Measurements from ENCODE around the gene MROH7.

The MROH7 gene

DNA sequence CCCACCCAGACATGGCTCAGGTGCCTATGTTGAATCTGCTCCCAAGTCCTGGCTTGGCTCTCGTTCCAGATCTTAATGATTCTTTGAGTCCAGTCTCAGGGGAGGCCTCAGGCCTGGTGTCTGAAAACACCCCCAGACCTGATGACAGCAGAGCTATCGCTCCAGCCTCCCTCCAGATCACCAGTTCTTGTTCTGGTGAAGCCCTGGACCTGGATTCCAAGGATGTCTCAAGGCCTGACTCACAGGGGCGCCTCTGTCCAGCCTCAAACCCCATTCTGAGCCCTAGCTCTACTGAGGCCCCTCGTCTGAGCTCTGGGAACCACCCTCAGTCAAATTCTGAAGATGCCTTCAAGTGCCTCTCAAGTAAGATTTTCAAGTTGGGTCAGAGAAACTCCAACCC lies 11.4 kb downstream of the MROH7 start:
- DNase-seq = no peak

DNA sequence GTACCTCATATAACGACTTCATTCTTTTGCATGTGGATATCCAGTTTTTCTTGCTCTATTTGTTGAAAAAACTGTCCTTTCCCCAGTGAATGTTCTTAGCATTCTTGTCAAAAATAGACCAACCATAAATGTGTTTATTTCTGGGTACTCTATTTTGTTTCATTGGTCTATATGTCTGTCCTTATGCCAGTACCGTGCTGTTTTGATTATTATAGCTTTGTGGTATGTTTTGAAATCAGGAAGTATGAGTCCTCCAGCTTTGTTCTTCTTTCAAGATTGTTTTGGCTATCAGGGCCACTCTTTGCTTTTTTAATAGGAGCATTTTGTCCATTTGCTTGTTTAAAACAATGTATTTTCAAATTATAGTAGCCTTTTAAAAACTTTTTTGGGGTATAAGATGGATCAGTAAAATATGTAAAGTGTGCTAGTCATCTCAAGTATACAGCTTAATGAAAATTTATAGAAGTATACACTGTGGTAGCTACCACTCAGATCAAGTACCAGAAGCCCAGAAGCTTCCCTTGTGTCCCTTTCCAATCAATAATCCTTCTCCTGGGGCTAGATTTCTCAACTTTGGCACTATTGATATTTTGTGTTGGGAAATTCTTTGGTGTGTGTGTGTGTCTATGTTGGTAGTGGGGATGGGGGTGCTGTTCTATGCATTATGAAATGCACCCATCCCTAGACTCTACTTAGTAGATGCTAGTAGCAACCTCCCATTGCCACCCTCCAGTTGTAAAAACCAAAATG lies 16.8 kb downstream of the MROH7 start:
- no peak for DNase-seq

DNA sequence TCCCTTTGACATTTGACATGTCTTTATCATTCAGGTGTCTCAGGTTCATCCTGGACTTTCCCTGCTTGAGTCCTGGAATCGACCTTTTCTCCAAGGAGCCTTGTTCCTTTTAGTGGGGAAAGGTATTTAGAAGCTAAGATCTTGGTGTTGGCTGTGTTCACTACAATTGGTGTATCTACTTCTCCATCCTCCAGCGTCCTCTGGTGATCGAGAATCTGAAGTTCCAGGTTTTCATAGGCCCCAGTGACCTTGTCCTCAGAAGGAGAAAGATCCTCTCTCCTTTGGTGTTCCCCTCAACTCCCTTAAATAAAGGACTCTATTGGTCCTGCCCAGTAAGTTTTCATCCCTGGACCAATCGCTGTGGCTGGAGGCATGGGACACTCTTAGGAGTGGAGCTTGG lies 22.1 kb downstream of the MROH7 start:
- DNase-seq = no peak

DNA sequence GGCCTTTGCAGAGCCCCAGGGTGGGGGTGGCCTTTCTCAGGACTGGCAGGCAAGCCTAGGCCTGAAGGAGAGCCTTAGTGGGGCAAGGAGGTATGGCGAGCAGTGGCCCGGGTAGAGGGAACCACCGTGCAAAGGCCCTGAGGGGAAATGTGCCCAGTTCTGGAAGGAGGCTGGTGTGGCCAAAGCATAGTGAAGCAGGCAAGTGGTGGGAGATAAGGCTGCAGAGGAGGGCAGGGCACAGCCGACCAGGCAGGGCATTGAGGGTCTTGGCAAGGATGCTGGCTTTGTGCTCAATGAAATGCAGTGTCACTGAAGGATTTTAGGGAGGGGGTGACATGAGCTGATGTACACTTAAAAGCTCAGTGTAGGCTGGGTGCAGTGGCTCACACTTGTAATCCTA lies 22.8 kb downstream of the MROH7 start:
- DNase-seq = no peak

DNA sequence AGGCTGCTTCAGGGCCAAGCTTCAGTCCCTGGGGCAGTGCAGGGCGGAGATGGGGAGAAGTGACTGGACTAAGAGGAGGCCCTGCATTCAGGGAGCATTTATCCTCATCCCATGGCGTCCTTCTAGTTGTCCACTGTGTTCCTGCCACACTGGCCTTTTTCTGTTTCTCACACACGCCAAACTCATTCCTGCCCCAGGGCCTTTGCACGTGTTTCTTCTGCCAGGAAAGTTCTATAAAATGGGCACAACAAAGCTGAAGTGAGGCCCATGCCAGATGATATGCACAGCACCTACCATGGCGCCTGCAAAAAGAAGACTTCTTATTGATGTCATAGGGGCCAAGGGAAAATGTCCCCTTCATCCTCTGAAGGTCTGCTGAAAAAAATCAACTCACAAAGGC lies 24.3 kb downstream of the MROH7 start:
- DNase-seq = no peak

DNA sequence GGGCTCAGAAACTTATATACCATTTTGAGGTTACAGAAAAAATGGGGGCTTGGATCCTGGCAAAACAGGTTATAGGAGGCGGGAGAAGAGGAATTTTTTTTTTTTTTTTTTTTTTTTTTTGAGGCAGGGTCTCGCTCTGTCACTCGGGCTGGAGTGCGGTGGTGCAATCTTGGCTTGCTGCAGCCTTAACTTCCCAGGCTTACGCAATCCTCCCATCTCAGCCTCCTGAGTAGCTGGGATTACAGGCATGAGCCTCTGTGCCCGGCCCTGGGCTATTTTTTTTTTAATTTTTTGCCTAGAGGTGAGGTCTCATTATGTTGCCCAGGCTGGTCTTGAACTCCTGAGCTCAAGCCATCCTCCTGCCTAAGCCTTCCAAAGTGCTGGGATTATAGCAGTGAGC lies 24.7 kb downstream of the MROH7 start:
- DNase-seq = no peak

DNA sequence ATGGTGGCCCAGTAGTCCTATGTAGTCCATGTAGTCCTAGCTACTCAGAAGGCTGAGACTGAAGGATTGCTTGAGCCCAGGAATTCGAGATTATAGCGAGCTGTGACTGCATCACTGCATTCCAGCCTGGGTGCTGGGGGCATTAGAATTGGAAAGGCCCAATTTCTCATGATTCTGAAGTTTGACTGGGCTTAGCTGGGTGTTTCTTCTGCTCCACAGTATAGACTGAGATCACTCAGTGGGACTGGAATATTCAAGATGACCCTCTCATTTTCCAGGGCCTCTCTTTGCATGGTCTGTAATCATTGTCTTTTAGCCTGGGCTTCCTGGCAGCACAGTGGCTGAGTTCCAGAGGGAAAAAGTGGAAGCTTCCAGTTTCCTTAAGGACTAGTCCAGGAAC lies 26.2 kb downstream of the MROH7 start:
- no peak for DNase-seq

DNA sequence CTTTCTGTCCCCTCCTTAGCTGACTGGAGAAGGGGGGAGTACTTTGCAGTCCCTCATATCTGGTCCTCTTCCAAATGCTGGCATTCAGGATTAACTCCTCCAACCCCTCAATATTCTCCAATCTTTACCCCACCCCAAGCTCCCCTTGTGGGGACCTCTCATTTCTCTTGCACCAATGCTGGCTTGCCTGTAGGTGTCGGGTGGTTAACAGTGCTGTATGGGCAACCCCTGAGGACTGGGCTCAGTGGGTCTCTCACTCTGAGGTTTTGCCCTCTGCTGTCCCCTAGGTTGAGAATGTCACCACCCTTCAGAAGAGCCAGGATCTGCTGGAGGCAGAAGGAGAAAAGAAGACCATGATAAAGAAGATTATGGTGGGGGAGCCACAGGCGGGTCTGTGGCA lies 27.0 kb downstream of the MROH7 start:
- DNase-seq = no peak

DNA sequence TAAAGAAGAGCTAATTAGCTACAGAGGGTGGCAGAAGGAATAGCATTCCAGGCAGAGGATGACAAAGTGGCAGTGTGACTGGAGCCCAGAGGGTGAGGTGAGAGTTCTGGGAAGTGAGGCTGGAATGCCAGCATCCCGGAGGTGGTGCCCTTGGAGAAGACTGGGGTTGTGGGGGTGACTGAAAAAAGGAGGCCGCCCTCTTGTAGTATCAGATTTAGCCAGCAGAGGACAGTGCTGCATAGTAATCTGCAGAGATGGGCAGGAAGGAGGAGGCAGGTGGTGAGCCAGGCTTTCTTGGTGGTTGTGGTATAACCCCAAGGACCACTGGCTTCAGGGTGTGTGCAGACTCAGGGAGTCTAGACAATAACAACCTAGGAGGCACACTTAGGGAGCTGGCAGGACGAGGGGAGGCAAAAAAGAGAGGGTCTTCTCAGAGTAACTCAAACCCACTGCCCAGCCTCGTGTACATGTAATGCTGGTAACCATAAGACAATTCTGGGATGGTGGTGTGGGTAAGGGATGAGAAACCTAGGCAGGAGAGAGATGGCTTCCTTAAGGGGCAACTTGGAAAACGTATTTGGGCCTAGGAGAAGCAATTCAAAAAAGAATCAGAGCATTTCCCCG lies 30.5 kb downstream of the MROH7 start:
- DNase-seq = no peak

DNA sequence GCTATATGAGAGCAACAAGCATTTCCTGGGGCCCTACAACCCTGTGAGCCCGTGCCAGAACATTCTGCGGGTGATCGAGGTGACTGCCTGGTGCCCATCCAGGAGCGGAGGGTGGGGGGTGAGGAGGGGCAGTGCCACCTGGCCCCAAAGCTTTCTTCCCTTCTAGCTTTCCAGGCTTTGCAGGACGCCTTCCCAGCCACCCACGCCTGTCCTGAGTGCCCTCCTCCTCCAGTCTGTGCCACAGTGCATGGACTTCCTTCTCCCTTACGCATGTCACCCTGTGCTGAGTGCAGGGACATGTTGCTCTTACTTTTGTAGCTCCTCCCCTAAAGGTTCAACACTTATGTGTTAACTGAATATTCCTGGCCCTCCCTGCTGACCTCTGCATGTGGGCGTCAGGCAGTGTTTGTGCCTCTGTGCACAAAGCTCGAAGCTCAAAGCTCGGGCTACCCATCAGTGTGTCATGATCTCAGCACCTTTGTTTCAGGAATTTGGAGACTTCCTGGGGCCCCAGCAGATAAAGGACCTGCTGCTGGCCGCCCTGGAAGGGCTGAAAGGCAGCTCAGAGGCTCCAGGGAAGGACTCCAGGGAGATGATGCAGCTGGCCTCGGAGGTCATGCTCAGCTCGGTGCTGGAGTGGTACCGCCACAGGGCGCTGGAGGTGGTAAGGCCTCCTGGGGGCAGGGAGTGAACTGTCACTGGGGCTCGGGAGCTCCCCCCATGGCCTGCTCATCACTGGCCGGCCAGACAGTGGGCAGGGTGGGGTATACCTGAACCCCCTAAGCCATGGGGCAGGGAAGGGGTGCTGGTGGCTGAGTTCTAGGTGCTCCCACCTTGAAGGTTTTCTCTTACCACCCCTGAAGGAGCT lies 37.4 kb downstream of the MROH7 start:
- DNase-seq = no peak

DNA sequence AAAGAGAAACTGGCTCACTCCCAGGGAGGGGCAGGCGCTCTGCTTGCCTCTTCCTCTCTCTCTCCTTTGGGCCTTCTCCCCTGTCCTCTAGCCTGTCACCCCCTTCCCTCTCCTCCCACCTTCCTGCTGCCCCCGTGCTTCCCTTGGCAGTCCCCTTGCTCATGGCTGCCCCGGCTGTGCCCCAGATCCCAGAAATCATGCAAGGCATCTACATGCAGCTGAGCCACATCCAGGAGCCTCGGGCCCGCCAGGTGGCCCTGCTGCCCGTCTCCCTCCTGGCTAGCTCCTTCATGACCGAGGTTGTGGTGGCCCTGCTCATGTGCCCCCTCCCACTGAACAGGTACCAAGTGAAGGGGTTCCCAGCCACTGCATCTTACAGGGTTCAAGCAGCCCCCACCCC lies 38.1 kb downstream of the MROH7 start:
- no peak for DNase-seq

DNA sequence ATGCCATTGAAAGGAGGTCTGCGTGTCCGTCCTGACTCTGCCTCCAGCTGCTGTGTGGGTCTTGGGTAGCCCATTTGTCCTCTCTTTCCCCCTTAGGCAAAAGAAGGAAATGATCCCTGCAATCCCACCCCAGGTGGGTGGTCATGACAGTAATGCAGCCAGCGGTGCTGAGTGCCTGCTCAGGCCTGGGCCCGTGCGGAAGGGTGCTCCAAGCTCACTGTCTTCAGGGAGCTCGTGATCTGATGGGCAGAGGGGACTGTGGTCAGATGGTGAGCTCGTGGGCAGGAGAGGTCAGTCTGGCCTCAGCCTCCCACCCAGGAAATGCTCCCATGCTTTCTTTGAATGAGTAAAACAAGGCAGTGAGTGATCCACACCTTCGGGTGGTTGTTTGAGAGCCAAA lies 38.8 kb downstream of the MROH7 start:
- no peak for DNase-seq

DNA sequence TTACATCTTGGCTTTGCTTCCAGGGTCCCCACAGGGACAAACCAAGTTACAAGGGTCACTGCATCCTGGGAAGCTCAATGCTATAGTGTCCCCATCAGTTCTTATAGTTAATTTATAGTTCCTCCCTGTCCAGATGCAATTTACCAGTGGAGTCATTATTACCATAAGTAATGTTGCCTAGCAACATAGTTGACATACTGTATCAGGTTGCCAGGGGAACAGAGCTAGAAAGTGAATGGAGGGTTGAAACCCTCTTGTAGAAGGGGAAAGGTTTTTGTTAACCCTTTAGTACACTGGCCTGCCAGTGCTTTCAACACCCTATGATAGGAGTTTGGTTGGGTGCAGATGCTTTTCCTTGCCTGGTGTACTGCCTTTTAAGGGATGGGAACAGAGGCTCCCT lies 39.8 kb downstream of the MROH7 start:
- DNase-seq = peak; percentile 71

DNA sequence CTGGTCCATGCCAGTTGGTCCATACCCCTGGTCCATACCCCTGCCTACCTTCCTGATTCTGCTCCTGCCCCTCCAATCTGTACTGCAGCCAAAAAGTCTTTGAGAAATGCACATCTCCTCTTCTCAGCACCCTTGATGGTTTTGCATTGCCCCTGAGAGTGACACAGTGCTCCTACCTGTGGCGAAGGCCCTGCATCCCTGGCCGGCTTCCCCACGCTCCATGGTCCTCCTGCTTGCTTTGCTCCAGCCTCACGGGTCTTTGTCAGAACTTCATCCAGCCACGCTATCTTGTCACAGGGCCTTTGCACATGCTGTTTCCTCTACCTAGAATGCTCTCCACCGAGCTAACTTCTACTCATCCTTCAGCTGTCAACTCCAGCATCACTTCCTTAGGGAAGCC lies 41.9 kb downstream of the MROH7 start:
- no peak for DNase-seq

DNA sequence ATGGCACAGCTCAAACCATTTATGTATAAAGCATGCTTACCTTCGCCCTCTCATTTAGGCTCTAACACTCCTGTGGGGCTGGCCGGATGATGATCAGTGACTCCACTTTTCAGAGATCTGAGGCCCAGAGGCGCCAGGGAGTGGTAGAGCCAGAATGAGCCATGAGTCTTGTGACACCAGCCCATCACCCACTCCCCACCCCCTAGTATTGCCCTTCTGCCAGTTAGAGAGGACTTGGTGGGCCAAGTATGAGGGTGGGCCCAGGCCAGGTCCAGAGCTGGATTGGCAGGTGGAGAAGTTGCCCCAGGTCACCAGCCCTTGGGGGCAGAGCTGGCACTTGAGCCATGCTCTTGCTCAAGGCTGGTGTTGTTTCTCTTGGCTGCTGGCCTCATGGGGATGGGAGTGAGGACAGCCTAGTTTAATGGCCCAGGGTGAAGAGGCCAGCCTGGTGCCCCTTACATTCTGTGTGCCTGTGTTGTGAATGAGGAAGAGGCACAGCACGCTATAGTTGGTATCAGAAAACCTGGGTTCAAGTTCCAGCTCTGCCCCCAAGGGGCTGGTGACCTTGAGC lies 43.8 kb downstream of the MROH7 start:
- no peak for DNase-seq

DNA sequence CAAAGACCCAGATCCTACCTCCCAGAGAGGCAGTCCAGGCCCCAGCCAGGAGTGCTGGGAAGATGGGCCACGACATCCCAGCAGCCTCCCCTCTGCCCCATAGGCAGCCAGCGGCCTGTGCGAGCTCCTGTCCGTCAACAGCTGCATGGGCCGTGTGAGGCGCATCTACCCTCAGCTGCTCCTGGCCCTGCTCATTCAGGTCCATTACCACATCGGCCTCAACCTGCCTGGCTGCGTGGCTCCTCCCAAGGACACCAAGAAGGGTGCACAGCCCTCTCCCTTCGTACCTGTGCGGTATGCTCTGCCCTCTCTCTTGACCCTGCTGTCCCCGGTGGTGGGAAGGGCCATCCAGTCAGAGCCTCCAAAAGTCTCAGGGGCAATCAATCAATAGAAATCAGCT lies 44.6 kb downstream of the MROH7 start:
- DNase-seq = no peak

DNA sequence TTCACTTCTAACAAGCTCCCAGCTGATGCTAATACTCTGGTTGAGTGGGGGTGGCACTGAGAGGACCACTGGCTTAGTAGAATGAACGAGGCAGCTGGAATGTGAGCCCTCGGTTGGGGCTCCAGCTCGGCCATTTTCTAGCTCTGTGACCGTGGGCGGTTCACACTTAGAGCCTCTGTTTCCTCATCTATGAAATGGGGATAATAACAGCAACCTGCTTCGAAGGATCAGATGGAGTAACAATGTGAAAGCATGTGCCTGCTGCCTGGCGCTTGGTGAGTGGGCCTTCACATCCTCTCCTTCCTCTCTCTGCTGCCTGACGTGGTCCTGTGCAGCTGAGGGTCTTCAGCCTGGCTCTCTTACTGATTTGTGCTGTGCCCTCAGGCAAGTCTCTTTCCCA lies 53.2 kb downstream of the MROH7 start:
- no peak for DNase-seq

DNA sequence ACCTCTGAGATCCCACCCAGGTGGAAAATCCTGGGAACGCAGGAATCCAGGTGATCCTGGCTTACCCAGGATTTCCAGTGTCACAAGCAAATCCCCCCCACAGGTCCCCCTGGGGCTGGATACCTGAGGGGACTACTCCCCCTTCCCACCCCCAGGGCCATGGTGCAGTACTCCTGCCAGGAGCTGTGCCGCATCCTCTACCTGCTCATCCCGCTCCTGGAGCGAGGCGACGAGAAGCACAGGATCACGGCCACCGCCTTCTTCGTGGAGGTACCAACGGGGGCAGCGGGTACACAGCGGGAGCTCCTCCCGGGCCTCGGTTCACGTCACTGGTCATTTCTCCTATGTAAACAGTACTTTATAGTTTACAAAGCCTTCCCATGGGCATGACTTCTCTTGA lies 53.6 kb downstream of the MROH7 start:
- no peak for DNase-seq

DNA sequence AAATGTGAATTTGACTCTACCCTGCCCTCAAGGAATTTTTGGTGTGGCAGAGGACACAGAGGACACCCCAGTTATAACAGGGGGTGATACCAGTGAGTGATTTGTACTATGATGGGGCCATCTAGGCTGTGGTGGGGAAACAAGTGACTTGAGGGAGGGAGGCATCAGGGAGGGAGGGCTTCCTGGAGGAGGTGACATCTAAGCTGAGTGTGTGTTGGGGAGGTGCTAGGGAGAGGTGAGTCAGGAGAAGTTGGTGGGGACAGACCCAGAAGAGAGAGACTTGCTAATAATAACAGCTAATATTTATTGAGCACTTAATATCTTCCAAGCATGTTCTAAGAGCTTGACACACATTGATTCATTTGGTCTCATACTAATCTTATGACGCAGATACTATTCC lies 54.2 kb downstream of the MROH7 start:
- DNase-seq = no peak

DNA sequence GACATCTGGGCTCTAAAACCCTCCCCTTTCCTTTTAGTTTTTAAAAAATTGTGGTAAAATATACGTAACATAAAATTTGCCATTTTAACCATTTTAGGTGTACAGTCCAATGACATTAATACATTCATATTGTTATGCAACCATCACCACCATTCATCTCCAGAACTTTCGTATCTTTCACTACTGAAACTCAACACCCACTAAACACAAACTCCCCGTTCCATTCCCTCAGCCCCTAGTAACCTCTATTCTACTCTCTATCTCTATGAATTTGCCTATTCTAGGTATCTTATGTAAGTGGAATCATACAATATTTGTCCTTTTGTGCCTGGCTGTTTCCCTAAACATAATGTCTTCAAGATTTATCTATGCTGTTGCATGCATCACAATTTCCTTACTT lies 54.7 kb downstream of the MROH7 start:
- DNase-seq = no peak

DNA sequence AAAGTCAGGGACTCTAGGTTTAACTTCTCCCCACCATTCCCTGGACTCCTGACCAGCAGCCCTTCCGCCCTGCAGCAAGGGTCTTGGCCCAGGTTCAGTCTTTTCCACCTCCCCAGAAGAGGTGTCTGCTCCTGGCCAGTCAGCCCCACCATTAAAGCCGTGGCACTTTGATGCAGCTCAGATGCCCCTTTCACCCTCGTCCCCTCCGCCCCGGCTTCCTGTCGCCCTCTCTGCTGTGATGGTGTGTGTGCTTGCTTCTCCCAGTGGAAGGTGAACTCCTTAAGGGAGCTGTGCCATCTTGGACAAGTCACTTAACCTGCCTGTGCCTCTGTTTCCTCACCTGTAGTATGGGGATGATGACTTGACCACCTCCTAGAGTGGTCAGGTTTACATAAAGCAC lies 56.3 kb downstream of the MROH7 start:
- DNase-seq = no peak

DNA sequence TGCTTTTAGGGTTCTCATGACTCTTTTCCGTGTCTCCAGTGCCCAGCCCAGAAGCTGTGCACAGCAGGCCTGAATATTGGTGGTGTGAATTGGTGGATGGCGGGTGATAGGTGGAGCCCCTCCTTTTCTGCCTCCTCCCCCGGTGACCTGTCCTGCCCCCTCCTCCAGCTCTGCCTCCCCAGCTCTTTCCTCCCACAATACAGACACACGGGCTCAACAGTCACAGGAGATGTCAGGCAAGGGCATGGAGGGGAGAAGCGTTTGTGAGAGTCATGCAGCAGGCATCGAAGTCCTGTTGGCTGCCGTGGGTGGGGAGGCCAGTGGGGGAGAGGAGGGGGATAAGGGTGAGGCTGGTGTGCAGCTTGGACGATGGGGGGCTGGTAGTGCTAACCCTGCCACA lies 56.8 kb downstream of the MROH7 start:
- DNase-seq = no peak

DNA sequence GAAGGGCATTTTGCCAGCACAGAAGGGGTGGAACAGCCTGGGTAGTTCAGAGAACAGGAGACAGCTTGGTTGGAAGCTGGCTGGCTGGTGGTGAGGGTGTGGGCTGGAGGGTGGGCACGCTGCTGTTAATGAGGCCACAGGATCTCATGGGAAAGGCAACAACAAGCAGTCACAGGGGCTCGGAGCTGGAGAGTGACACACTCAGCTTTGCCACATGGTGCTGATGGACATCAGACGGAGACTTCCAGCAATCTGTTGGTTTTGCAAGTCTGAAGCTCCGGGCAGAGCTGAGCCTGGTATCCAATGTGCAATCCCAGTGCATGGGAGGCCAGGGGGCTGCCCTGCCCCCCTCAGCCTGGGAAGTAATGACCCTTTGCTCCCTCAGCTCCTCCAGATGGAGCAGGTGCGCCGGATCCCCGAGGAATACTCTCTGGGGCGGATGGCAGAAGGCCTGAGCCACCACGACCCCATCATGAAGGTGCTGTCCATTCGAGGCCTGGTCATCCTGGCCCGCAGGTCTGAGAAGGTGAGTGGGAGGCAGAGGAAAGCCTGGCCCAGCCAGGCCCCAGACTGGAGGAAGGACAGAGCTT lies 58.4 kb downstream of the MROH7 start:
- no peak for DNase-seq

Measured in NCI-H1417 treated with DMSO at 0.1 percent for 48 hours (cell line).